ENCODE data around the gene NSUN3.

GRCh38 chr3:94070341-94070911 lies 7.6 kb downstream of the NSUN3 start:
- TF ChIP-seq RCOR1 (IDR thresholded peaks at IDR 0.05; ENCODE audit: low read length): no peak
- no peak for TF ChIP-seq FOSL2 (IDR thresholded peaks at IDR 0.05; ENCODE audit: borderline replicate concordance, low read depth)
- no peak for TF ChIP-seq EZH2phosphoT487 (IDR thresholded peaks at IDR 0.05; ENCODE audit: borderline replicate concordance, low read depth)
- TF ChIP-seq TAF1 (IDR thresholded peaks at IDR 0.05; ENCODE audit: borderline replicate concordance, low read depth, low read length): no peak
- no peak for TF ChIP-seq FOXM1 (IDR thresholded peaks at IDR 0.05; ENCODE audit: low read depth)
- TF ChIP-seq RAD21 (IDR thresholded peaks at IDR 0.05; ENCODE audit: low read length): no peak
